AML-193 (cell line): ENCODE measurements around the gene IPPK.

Experiments used
- DNase-seq, 2 experiments: peaks; one replicate each; lab custom pipeline; 2025; lab: John Stamatoyannopoulos, UW

The IPPK gene

DNA sequence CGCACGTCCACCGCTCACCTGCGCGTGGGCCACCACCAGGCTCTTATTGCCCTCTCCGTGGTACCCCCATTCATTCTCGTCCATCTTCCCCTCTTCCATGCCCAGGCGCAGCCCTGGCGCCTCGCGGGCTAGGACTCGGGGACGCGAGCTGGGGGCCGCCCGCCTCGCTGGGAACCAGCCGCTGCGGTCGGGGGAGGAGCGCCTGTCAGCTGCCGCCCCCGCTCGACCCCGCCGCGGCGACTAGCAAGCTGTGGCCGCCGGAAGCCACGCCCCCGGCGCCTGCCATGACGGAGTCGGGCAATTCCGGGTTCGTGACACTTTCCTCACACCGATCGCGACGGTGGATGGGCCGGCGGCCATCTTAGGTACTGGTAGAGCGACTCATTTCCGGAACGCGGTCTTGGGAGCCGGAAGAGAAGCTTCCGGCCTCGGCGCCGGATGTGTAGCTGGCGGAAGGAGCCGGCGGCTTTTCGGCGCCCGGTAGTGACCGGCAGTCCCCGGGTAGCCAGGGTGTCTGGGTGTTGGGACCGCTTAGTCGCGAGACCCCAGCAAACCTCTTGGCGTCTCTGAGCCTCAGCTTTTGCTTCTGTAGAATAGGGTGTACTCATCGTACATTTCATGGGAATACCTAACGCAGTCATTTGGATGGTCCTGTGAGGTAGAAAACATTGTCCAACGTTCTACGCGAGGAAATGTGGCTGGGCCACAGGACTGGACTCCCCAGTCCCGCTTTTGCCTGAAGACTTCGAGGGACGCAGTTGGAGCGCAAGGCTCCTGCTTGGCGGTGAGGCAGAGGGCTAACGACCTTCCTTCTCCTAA lies at the start of gene IPPK:
Gene IPPK (minus strand): TSS at position 242 of the 819 bp plus-strand sequence. CDS start 143 bp downstream, at position 99.
- DNase-seq: peak; percentile 98 to 99

DNA sequence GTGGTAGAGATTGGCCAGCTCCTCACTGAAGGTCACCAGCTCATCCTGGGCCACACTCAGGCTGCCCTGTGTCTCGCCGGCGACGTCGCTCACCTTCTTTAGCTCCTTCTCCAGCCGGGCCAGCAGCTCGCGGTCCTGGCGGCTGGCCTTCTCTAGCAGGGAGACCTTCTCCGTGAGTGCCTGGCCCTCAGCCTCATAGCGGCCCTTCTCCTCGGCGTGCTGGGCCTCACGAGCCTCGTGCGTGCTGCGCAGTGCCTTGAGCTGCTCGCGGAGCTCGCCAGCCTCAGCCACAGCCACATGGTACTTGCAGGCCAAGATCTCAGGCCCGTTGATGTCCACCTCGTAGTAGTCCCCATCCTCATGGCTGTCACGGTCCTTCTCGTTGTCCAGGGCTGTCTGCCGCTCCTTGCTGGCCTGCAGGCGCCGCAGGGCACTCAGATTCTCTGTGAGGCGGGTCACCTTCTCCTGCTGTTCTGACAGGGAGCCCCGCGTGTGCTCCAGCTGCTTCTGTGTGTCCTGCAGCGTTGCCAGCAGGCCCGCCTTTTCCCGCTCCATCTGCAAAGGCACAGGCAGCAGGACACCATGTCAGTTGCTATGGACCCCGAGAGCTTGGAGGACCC lies 49.2 kb upstream of the IPPK start:
- DNase-seq: no peak

DNA sequence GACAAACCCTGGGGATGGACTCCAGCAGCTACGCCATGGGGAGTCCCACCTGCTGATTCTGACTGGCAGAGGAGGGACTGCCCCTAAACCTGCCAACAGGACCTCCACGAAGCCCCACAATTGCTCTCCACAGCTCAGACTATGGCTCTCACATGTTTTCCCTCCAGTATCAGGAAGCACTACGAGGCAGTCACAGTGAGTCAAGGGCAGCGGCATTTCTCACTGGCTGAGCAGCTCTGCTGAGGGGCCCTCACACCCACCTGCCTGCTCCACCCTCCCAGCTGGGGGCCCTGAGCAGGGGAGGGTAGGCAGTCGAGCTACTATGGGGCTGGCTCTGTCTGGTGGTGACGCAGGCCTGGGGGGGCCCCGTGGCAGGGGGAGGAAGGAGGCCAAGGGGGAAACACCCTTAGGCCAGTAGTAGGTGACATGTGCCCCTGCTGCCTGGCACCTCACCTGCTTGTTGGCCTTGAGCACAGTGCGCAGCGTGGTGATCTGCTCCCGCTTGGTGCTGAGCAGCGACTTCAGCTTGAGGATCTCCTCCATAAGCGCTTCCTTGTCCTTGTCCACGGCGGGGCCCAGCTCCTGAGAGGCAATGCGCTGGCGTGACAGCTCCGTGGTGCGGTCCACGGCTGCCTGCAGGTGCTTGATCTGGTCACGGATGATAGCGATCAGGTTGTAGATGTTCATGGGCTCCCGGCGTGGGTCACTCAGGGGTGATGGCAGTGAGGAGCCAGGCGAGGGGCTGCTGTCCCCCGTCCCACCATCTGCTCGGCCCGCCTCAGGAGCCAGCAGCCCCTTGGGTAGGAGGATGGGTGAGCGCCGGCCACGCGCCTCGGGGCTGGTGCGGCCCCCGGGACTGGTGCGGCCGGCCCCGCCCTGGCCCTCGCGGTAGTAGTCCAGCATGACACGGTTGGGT lies 48.4 kb upstream of the IPPK start:
- no peak for DNase-seq

GRCh38 chr9:92717201-92718085 lies 47.5 kb upstream of the IPPK start:
- no peak for DNase-seq

DNA sequence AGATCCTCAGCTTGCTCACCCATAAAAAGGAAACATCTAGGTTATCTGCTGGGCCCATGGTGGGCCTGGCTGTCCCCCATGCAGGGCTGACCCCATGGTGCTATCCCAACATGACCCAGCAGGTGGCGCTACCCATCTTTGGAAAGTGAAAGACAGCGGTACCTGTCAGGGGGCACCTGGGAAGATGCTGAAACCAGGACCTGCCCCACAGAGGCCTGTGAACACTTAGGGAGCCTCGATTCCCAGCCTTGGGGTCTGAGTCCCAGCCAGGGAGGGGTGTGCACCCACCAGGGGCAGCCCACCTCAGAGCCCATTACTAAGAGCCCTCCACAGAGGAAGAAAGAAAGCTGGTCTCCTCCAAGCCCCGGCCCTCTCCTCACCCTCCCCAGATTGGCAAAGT lies 46.6 kb upstream of the IPPK start:
- peak; percentile 4 to 19 for DNase-seq

DNA sequence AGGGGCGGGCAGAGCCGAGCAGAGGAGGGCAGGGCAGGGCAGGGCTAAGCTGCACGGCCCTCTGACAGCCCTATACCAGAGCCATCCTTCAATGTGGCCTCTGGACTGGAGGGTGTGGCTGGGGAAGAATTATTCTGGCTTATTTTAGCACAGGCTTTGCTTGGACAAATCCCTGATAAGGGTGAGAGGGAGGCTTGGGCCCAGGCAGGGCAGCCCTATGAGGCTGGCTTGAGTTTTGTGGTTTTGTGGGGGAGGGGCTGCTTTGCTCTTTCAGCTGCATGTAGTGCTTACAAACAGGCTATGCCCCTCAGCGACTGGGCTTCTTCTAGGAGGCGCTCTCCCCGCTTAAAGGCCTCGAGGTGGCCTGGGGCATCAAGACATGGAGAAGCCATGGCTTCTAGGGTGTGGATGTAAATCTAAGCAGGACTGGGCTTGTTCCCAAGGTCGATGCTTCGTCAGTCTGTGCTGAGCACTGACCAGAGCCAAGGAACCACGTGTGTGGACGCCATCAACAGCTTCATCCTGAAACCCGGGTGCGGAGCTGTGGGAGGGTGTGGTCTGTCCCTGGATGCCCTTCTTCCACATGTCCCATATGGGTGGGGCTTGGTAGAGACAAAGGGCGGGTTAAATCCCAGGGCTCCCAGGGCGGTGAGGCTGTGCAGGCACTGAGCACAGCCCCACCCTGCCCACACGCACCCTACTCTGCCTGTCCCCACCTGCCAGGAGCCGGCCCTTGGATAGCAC lies 45.7 kb upstream of the IPPK start:
- DNase-seq: no peak

DNA sequence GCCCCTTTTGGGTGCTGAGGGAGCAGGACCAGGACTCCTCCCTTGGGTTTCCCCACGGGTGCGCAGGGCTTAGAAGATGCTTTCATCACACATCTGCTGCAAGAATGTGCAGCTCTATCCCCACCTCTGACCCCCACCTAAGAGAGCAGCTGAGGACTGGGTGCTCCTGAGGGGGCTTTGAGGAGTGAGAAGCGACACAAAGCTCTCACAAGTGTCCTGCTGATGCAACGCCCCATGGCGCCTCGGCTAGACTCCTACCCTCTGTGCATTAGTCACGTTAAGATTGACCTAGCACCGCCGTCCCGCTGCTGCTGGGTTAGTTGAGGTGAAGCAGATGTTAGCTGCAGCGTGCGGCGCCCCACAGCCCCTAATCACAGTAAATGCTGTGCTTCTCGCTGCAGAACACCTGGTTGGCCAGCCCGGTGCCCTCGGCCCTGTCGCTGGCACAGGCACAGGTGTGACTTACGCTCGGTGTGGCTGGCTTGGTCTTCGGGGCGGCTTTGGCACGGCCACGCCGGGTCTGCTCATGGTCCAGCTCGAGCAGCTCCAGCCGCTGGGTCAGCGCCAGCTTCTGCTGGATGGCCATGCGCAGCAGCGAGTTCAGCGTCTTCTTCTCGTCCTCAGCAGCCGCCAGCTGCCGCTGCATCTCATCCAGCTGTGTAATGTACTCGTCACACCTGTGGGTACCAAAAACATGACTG lies 45.0 kb upstream of the IPPK start:
- DNase-seq: no peak

- no peak for DNase-seq
Measured at GRCh38 chr9:92714016-92714415, 44.1 kb upstream of the IPPK start.

GRCh38 chr9:92713528-92713927 lies 43.6 kb upstream of the IPPK start:
- no peak for DNase-seq

- DNase-seq: no peak
Measured at GRCh38 chr9:92712767-92713166, 42.8 kb upstream of the IPPK start.

- no peak for DNase-seq
Measured at GRCh38 chr9:92711844-92712243, 41.9 kb upstream of the IPPK start.

GRCh38 chr9:92711146-92711545 lies 41.2 kb upstream of the IPPK start:
- DNase-seq: no peak

DNA sequence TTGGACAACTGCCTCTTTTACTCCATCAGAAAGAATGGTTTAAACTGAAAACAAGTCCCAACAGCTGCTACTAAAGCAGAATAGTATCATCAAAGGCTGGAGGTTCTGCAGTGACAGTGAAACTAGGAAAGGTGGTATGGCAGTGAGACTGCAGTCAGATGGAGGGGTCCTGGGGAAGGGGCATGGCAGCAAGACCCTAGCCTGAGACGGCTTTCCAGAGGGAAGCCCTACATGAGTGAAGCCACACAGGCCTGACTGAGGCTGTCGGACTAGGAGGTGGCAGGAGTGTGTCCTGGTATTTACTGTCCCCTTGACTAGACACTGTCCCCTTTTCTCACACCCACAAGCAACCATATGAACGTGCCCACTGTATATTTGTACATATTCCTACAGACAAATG lies 40.4 kb upstream of the IPPK start:
- DNase-seq: no peak

GRCh38 chr9:92709954-92710353 lies 40.0 kb upstream of the IPPK start:
- DNase-seq: no peak

GRCh38 chr9:92709240-92709639 lies 39.3 kb upstream of the IPPK start:
- DNase-seq: no peak

GRCh38 chr9:92707530-92707929 lies 37.6 kb upstream of the IPPK start:
- no peak for DNase-seq

DNA sequence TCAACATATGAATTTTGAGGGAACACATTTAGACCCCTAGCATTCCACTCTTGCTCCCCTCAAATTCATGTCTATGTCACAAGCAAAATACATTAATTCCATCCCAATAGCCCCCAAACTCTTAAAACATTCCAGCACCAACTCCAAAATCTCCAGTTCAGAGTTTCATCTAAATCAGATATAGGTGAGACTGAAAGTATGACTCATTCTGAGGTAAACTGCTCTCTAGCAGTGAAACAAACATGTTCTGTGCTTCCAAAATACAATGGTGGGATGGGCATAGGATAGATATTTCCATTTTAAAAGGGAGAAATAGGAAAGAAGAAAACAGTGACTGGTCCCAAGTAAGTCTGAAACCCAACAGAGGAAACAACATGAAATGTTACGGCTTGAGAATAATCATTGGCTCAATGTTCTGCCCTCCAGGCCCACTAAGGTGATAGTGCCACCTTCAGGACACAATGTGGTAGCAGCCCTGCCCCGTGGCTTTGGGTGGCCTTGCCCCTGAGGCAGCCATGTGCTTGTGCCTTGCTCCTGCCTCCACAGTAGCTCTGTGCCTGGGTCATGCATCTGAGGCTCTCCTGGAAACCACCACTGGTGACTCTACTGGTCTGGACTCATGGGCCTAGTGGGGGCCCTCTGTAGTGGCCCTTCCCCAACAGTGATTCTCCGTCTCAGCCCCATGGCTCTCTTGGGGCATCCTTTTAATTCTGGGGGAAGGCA lies 36.4 kb upstream of the IPPK start:
- peak; percentile 37 to 50 for DNase-seq

DNA sequence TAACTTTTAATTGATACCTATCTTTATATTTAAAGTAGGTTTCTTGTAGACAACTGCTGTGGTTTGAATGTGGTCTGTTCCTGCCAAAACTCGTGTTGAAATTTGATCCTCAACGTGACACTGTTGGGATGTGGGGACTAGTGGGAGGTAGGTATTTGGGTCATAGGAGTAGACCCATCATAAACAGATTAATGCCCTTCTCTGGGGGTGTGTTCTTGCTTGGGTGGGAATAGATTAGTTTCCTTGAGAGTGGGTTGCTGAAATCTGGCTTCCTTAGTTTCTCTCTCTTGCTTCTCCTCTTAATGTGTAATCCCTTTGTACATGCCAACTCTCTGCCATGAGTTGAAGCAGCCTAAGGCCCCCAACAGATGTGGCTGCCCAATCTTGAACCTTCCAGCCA lies 34.6 kb upstream of the IPPK start:
- DNase-seq: no peak

DNA sequence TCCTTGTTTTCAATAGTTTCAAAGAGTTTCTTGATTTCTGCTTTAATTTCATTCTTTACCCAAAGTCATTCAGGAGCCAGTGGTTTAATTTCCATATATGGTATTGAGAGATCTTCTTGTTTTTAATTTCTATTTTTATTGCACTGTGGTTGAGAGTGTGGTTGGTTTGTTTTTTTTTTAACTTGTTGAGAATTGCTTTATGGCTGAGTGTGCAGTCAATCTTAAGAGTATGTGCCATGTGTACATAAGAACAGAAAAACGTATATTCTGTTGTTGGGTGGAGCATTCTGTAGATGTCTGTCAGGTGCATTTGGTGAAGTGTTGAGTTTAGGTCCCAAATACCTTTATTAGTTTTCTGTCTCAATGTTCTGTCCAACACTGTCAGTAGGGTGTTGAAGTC lies 26.7 kb upstream of the IPPK start:
- no peak for DNase-seq

GRCh38 chr9:92686954-92687353 lies 17.0 kb upstream of the IPPK start:
- no peak for DNase-seq
